Stimulated activated CD8-positive, alpha-beta memory T cell treated with anti-CD3 and anti-CD28 coated beads, Interleukin-4, amount 100 ng/mL, for 4 hours (primary cell): Measurements from ENCODE around the gene LRP2.
"Not testable (repeated sequence)": the region's sequence is repeated elsewhere in the genome, so short reads cannot be mapped to it uniquely, and the experiment has no call there.

Experiments
- DNase-seq, 2 donors: peaks; one replicate each; pipeline ENCODE4 v3.0.0-alpha.2; 2020; ENCODE audit warnings: low read depth in 2 of 2, low spot score in 1 of 2

The LRP2 gene

GRCh38 chr2:169362118-169362893 lies at the start of gene LRP2:
Gene LRP2 (minus strand): TSS chr2:169362534. CDS start chr2:169362399, 135 bp downstream.
- DNase-seq: no peak

GRCh38 chr2:169406891-169407290 lies 44.6 kb upstream of the LRP2 start:
- no peak for DNase-seq

- DNase-seq: not testable (repeated sequence)
These were observed 37.2 kb upstream of the LRP2 start for GRCh38 chr2:169399491-169399890.

- DNase-seq: no peak
These were observed 35.4 kb upstream of the LRP2 start for GRCh38 chr2:169397697-169398096.

GRCh38 chr2:169395821-169396374 lies 33.6 kb upstream of the LRP2 start:
- no peak for DNase-seq

- DNase-seq: no peak
These were observed 30.8 kb upstream of the LRP2 start for GRCh38 chr2:169393068-169393590.

- no peak for DNase-seq
These were observed 28.9 kb upstream of the LRP2 start for GRCh38 chr2:169391236-169391635.

GRCh38 chr2:169388161-169388560 lies 25.8 kb upstream of the LRP2 start:
- no peak for DNase-seq

GRCh38 chr2:169386722-169387121 lies 24.4 kb upstream of the LRP2 start:
- DNase-seq: no peak

- DNase-seq: no peak
These were observed 22.5 kb upstream of the LRP2 start for GRCh38 chr2:169384816-169385215.

GRCh38 chr2:169372561-169372960 lies 10.2 kb upstream of the LRP2 start:
- no peak for DNase-seq

- DNase-seq: no peak
These were observed 3.7 kb upstream of the LRP2 start for GRCh38 chr2:169366066-169366465.

- DNase-seq: no peak
These were observed 2.7 kb upstream of the LRP2 start for GRCh38 chr2:169365029-169365480.

- DNase-seq: no peak
These were observed 1.3 kb upstream of the LRP2 start for GRCh38 chr2:169363560-169364150.

GRCh38 chr2:169362894-169363559 lies 693 bp upstream of the LRP2 start:
- DNase-seq: no peak

GRCh38 chr2:169361706-169362117 lies 622 bp downstream of the LRP2 start:
- DNase-seq: no peak

- DNase-seq: no peak
These were observed 1.2 kb downstream of the LRP2 start for GRCh38 chr2:169360984-169361705.

GRCh38 chr2:169358016-169358415 lies 4.3 kb downstream of the LRP2 start:
- DNase-seq: no peak

GRCh38 chr2:169354244-169354643 lies 8.1 kb downstream of the LRP2 start:
- no peak for DNase-seq

- DNase-seq: no peak
These were observed 10.6 kb downstream of the LRP2 start for GRCh38 chr2:169351725-169352124.

GRCh38 chr2:169349535-169349934 lies 12.8 kb downstream of the LRP2 start:
- no peak for DNase-seq
